Loucy (cell line): ENCODE results near the gene CRADD.

Source experiments
- H2AFZ ChIP-seq: fragments of 200-600 bp; sonication (generic); 2 replicates; pipeline ENCODE4 v1.6.0; 2016; ENCODE audit warnings: antibody characterized with exemption, mild to moderate bottlenecking, low read length, moderate library complexity
- H3F3A ChIP-seq: fragments of 200-600 bp; 2 replicates; pipeline ENCODE4 v1.6.0; 2016; ENCODE audit warnings: antibody characterized with exemption, low read depth, mild to moderate bottlenecking
- H3K27me3 ChIP-seq: fragments of 200-600 bp; sonication (generic); 2 replicates; pipeline ENCODE4 v1.6.1; 2014; ENCODE audit warnings: low read length, mild to moderate bottlenecking; ENCODE audit not compliant: insufficient read depth, poor library complexity, severe bottlenecking
- H3K36me3 ChIP-seq: fragments of 200-600 bp; sonication (generic); 2 replicates; pipeline ENCODE4 v1.6.1; 2016; ENCODE audit warnings: low read length; ENCODE audit not compliant: insufficient read depth
- H3K4me1 ChIP-seq: fragments of 200-600 bp; sonication (generic); 2 replicates; pipeline ENCODE4 v1.5.1; 2014; ENCODE audit warnings: low read length, mild to moderate bottlenecking; ENCODE audit not compliant: insufficient read depth, poor library complexity, severe bottlenecking
- H3K4me2 ChIP-seq: fragments of 200-600 bp; sonication (generic); 2 replicates; pipeline ENCODE4 v1.6.0; 2014; ENCODE audit warnings: antibody characterized with exemption, low read length, low read depth, mild to moderate bottlenecking; ENCODE audit not compliant: poor library complexity, severe bottlenecking
- H3K4me3 ChIP-seq: fragments of 200-600 bp; sonication (generic); 2 replicates; pipeline ENCODE4 v1.5.1; 2014; ENCODE audit warnings: low read length, mild to moderate bottlenecking, mixed read lengths; ENCODE audit not compliant: poor library complexity, severe bottlenecking
- H3K79me2 ChIP-seq: fragments of 200-600 bp; sonication (generic); 2 replicates; pipeline ENCODE4 v1.6.1; 2014; ENCODE audit warnings: low read length; ENCODE audit not compliant: insufficient read depth
- H3K9ac ChIP-seq: fragments of 200-600 bp; sonication (generic); 2 replicates; pipeline ENCODE4 v1.6.0; 2014; ENCODE audit warnings: mild to moderate bottlenecking, low read depth, low read length, moderate library complexity; ENCODE audit not compliant: poor library complexity, severe bottlenecking
- H3K9me2 ChIP-seq: fragments of 200-600 bp; sonication (generic); replicated peaks from 2 replicates; pipeline ENCODE4 v1.6.1; 2016; ENCODE audit warnings: low read depth, low read length, mixed read lengths
- H3K9me3 ChIP-seq: fragments of 200-600 bp; sonication (generic); 2 replicates; pipeline ENCODE4 v1.6.1; 2014; ENCODE audit warnings: mild to moderate bottlenecking, antibody characterized with exemption, low read length, low read depth; ENCODE audit not compliant: insufficient read depth
- H4K20me1 ChIP-seq: fragments of 200-600 bp; sonication (generic); 2 replicates; pipeline ENCODE4 v1.6.0; 2014; ENCODE audit warnings: antibody characterized with exemption, low read length, mild to moderate bottlenecking; ENCODE audit not compliant: insufficient read depth, poor library complexity, severe bottlenecking
- EZH2phosphoT487 ChIP-seq: fragments of 200-600 bp; IDR thresholded peaks from 2 replicates; pipeline ENCODE4 v1.6.1; 2018; ENCODE audit warnings: antibody characterized with exemption, mild to moderate bottlenecking, moderate library complexity, borderline replicate concordance
- TF ChIP-seq, protein P1 (sequence below): fragments of 200-600 bp; sonication (generic); conservative IDR thresholded peaks from 2 replicates; pipeline ENCODE4 v1.5.1; 2014; ENCODE audit warnings: mild to moderate bottlenecking, antibody characterized with exemption, low read length

The CRADD gene

GRCh38 chr12:93677195-93678064, at the start of gene CRADD:
TSS of gene CRADD (plus strand) at chr12:93677375.
- H3K79me2 ChIP-seq = peaks cover 10% of the 10 kb centered on the region
- H3F3A ChIP-seq = no peaks in the 10 kb centered on the region
- peak within 1 kb of the TSS; percentile 98 for H2AFZ ChIP-seq
- no peaks in the 10 kb centered on the region for H4K20me1 ChIP-seq
- H3K9me3 ChIP-seq = no peaks in the 10 kb centered on the region
- peak within 1 kb of the TSS; percentile 92 for H3K4me2 ChIP-seq
- H3K36me3 ChIP-seq = no peaks in the 10 kb centered on the region
- H3K4me3 ChIP-seq = peak within 1 kb of the TSS; percentile 80
- no peak for TF ChIP-seq EZH2phosphoT487
- TF ChIP-seq, protein P1, sequence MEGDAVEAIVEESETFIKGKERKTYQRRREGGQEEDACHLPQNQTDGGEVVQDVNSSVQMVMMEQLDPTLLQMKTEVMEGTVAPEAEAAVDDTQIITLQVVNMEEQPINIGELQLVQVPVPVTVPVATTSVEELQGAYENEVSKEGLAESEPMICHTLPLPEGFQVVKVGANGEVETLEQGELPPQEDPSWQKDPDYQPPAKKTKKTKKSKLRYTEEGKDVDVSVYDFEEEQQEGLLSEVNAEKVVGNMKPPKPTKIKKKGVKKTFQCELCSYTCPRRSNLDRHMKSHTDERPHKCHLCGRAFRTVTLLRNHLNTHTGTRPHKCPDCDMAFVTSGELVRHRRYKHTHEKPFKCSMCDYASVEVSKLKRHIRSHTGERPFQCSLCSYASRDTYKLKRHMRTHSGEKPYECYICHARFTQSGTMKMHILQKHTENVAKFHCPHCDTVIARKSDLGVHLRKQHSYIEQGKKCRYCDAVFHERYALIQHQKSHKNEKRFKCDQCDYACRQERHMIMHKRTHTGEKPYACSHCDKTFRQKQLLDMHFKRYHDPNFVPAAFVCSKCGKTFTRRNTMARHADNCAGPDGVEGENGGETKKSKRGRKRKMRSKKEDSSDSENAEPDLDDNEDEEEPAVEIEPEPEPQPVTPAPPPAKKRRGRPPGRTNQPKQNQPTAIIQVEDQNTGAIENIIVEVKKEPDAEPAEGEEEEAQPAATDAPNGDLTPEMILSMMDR = no peak
- peaks cover 34% of the 10 kb centered on the region for H3K27me3 ChIP-seq
- H3K9me2 ChIP-seq = no peaks in the 10 kb centered on the region; the same call in 1 of the 2 replicates
- peak within 1 kb of the TSS; percentile 93 for H3K9ac ChIP-seq
- H3K4me1 ChIP-seq = peaks cover 31% of the 10 kb centered on the region

GRCh38 chr12:93632383-93632782, 44.8 kb upstream of the CRADD start:
- no peak overlapping the region for H2AFZ ChIP-seq
- no peaks in the 10 kb centered on the region for H3K79me2 ChIP-seq
- H3K9me2 ChIP-seq = no peaks in the 10 kb centered on the region
- H3K4me1 ChIP-seq = no peaks in the 10 kb centered on the region
- TF ChIP-seq, protein P1 = no peak
- no peak for TF ChIP-seq EZH2phosphoT487
- no peak overlapping the region for H3K9ac ChIP-seq
- no peaks in the 10 kb centered on the region for H3K36me3 ChIP-seq
- no peaks in the 10 kb centered on the region for H3K27me3 ChIP-seq
- no peak overlapping the region for H3K4me2 ChIP-seq
- no peaks in the 10 kb centered on the region for H3F3A ChIP-seq
- no peak overlapping the region for H3K4me3 ChIP-seq
- H3K9me3 ChIP-seq = 0 out of 2 replicates have a peak, but pooled peaks cover 2% of the 10 kb centered on the region
- no peaks in the 10 kb centered on the region for H4K20me1 ChIP-seq

DNA sequence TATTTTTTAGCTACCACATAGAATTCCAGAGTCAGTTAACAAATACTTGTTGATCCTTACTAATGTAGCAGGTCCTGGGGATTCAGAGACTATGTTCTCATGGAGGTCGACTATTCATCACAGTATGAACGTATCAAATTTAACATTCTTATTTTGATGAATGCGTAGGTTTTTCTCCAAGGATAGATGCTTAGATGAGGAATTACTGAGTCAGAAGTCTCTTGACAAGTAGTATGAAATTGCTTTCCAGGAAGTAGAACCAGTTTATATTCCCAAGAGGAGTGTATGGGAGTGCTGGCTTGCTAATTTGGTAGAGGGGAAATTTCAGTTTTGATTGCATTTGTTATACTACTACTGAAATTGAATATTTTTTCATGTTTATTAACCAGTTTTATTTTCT, 42.8 kb upstream of the CRADD start:
- Histone ChIP-seq H3F3A (no peaks in the 10 kb centered on the region), H3K9ac (no peak overlapping the region), H3K4me2 (no peak overlapping the region), H3K4me1 (no peaks in the 10 kb centered on the region), H4K20me1 (no peaks in the 10 kb centered on the region), H3K79me2 (no peaks in the 10 kb centered on the region), H3K36me3 (no peaks in the 10 kb centered on the region), H3K9me2 (no peaks in the 10 kb centered on the region), H3K9me3 (0 out of 2 replicates have a peak, but pooled peaks cover 2% of the 10 kb centered on the region), H3K4me3 (no peak overlapping the region), H3K27me3 (peaks cover 3% of the 10 kb centered on the region), H2AFZ (no peak overlapping the region)
- TF ChIP-seq, protein P1 = no peak
- no peak for TF ChIP-seq EZH2phosphoT487
